ENCODE results near the gene PHKG2.

PHKG2 gene

DNA sequence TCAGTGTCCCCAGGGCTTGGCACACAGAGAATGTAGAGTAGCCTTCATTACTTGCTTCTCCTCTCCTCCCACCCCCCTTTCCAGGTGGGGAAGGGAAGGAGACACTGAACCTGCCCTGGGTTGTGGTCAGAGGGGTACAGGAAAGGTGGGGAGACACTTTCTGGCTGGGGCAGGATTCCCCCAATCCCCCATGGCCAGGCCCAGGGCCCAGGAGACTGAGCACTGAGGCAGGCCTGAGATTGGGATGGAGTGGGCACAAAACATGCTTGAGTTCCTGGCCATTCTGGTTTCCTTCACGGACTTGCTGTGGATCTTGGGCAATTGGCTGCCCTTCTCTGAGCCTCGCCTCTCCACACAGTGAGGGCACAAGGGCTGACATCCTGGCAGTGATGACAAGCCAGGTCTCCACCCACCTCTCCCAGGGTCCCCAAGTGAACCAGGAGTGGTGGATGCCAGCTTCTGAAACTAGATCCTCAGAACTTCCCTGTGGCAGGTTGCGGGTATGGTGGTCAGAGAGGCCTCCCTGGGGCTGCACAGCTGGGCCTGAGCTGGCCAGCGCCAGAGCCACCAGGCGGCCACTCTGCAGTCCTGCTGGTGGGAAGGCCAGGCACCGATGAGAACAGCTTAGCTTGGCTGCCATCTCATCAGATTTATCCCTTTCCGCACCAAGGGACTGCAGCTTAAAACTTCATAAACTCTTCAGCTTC lies 29.5 kb downstream of the PHKG2 start:
- no peak for ATAC-seq

DNA sequence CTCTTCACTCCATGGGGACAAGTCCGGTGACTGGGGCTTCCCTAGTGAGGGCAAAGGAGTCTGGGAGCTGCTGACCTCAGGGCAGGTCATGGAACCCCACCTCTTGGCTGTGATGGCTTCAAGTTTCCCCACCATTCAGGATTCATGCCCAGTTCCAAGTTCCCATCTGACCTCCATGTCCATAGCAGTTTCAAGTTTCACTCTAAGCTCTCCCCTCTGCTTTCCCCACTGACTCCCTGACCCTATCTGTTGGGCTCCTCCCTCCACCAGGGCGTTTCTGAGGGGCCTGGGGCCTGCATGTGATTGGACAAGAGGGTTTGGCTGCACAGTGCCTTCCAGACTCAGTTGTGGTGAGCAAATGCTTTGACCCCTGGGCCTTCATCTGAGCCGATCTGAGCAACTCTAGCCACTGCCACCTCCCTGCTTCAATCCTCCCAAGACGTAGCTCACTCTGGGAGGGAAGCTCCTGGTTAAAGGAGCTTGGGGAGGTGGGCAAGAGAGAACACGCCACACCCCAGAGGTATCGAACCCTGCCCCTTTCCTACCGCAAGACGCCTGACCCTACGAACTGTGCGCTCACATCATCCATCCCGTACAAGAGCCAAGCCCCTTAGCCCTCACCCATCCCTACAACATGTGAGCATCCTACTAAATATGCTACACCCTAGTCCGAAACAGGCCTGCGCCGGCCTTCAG lies 30.5 kb downstream of the PHKG2 start:
- ATAC-seq = no peak

DNA sequence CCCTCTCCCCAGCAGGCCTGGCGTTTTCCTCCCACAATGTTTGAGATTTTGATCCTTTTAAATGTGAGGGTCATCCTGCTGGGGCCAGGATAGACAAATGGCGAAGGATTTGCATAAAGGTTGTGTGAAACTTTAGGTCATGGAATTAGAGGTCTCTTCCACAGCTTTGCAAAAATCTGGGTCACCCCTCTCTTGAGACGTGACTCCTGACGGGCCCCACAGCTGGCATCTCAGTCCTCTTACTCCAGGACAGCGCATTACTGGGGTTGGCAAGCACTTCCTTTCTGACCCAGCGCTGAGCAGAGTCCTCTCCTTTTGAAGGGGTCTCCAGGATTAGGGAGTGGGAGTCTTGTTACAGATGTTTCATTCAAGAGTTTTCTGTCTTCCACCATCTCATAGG lies 31.4 kb downstream of the PHKG2 start:
- ATAC-seq = no peak

GRCh38 chr16:30780021-30780420 lies 31.8 kb downstream of the PHKG2 start:
- ATAC-seq = no peak

DNA sequence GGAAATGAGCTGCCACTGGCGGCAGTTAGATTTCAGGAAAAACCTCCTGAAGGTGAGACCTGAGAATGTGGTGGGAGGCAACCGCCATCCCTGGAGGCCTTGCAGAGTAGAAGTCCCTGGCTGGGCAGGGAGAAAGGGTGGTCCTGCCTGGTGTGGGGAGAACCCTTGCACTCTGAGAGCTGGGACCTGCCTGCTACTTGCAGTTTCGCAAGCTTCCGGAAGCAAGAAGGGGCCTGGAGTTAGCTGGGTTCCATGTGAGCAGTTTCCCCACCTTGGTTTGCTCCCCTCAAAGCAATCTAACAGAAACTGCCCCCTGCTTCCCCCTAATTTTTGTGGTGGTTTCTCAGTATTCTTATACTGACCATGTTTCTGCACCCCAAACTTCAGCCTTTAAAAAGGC lies 32.3 kb downstream of the PHKG2 start:
- ATAC-seq = no peak

GRCh38 chr16:30782486-30783279 lies 34.5 kb downstream of the PHKG2 start:
- no peak for ATAC-seq

DNA sequence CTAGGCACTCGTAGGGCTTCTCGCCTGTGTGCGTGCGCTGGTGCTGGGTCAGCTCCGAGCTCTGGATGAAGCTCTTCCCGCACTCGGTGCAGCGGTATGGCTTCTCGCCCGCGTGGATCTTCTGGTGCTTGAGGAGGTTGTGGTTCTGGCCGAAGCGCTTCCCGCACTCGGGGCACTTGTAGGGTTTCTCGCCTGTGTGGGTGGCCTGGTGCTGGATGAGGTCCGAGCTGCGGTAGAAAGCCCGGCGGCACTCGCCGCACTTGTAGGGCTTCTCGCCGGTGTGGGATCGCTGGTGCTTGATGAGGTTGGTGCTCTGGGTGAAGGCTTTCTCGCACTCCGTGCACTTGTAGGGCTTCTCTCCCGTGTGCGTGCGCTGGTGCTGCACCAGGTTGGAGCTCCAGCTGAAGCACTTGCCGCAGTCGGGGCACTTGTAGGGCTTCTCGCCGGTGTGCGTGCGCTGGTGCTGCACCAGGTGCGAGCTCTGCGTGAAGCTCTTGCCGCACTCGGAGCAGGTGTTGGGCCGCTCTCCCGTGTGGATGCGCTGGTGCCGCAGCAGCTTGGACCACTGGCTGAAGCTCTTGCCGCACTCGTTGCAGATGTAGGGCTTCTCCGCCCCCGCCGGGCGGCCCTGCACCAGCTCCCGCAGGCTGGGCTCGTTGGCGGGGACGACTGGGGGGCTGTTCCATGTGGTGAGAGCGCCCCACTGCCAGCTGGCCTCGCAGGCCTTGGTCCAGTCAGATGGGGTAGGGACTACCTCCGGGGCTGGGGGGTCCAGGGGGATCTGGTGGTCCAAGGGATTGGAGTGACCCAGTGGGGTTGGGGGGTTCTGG lies 35.3 kb downstream of the PHKG2 start:
- no peak for ATAC-seq

DNA sequence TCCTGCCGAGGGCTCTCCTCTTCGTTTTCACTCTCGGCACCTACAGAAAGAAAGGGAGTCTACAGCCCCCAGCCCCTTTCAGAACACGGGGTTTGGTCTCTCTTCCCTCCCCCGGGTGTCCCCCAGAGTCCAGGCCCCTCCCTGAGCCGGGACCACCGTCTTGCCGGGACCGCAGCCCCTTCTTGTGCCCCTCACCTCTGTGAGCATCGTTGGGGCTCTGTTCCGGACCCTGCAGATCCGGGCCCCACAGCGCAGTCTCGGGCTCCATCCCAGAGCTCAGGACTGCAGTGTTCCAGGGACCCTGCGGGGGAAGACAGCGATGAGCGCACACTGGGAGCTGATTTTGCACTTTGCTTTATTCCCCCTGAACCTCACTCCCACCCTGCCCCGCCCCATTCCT lies 36.0 kb downstream of the PHKG2 start:
- no peak for ATAC-seq

GRCh38 chr16:30785126-30786106 lies 37.2 kb downstream of the PHKG2 start:
- ATAC-seq = no peak

- peak; percentile 42 to 44 for ATAC-seq
These were observed 38.1 kb downstream of the PHKG2 start for GRCh38 chr16:30786115-30786935.

- ATAC-seq = peak; percentile 73 to 75
These were observed 38.8 kb downstream of the PHKG2 start, which contains the start of gene ZNF629 for GRCh38 chr16:30786936-30787612. Gene ZNF629, minus strand, starts transcription at chr16:30787205. Its CDS starts 2,723 bp downstream, at chr16:30784482.

DNA sequence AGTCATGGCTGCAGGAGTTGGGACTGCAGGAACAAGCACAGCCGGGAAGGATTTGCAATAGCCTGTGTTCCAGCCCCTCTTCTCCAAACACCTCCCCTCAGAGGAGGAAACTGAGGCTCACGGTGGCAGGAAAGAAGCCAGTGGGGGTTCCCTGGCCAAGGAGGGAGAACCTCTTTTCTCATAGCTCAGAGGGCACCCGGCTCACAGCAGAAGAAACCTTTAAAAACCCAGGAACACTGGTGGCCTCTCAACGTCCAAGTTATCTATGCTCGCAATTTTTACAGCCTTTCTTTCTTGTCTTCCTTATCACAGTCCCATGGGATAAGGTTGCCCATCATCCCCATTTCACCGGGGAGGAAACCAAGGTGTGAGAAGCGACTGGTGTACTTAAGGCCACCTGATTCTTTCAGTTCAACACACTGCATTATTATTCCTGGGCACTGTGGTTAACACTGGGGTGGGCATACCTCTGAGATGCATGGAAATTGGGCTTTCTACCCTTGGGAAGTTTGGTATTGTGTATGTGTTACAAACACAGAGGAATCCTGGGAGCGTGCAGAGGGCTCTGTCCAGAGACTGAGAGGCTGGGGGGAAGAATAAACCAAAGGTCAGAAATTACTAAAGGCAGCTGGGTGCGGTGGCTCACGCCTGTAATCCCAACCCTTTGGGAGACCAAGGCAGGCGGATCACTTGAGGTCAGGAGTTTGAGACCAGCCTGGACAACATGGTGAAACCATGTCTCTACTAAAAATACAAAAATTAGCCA lies 39.6 kb downstream of the PHKG2 start:
- no peak for ATAC-seq

- no peak for ATAC-seq
These were observed 45.4 kb downstream of the PHKG2 start for GRCh38 chr16:30793508-30794069.

DNA sequence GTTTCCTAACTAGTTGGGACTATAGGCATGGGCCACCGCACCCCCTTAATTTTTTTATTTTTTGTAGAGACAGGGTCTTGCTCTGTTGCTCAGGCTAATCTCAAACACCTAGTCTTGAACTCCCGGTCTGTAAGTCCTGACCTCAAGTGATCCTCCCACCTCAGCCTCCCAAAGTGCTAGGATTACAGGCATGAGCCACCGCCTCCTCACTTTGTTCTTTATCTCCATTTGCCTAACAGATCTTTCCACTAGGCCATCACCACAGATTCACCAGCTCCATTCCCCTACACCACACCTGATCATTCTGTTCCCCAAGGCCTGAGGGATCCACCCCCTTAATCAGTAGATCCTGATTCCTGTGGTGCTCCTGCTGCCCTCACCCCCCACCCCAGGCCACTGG lies 46.4 kb downstream of the PHKG2 start:
- no peak for ATAC-seq

DNA sequence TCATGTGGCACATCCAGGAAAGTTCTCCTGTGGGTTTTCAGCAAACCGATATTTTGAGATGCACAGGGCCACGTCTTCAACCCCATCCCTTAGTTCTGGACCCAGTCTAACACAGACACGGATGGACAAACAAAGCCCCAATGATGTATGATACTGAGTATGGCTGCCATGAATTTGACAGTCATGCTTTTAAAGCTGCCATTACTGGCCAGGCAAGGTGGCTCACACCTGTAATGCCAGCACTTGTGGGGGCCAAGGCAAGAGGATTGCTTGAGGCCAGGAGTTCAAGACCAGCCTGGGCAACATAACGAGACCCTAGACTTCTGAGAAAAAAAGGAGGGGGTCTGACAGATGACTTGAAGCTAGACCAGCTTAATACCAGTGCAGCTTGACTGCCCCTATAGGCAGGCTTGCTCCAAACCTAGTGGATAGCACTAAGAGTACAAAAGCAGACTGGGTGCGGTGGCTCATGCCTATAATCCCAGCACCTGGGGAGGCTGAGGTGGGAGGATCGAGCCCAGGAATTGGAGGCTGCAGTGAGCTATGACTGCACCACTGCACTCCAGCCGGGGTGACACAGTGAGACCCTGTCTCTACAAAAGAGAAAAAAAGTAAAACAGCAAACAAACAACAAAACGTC lies 49.6 kb downstream of the PHKG2 start:
- no peak for ATAC-seq
